B cell (primary cell): ENCODE results near the gene ABHD16A. TPM values are rescaled to one million over a fixed set of nuclear protein-coding genes. Genes with fewer than 3 reads are reported as not detected.

ENCODE experiments used
- ATAC-seq: fragments of 200-7000 bp; cut with Tn5 transposase; one replicate; pipeline ENCODE4 v1.10.0; 2021; ENCODE audit warnings: low read depth, mild to moderate bottlenecking, moderate number of reproducible peaks, moderate library complexity
- CTCF ChIA-PET: fragments of 350-600 bp; sonication (Branson Sonifier 250); formaldehyde crosslinking; loops from one replicate; lab custom pipeline; 2021; ENCODE audit warnings: antibody characterized with exemption, inconsistent platforms; lab: Charles Lee
- POLR2A ChIA-PET: fragments of 350-600 bp; sonication (Branson Sonifier 250); formaldehyde crosslinking; loops from one replicate; lab custom pipeline; 2021; ENCODE audit warnings: antibody characterized with exemption; lab: Charles Lee
- DNase-seq: peaks from one replicate; pipeline ENCODE4 v3.0.0; 2013
- H2AFZ ChIP-seq: 2 replicates; pipeline ENCODE4 v1.6.1; 2012; ENCODE audit warnings: mild to moderate bottlenecking, low read depth, low read length; ENCODE audit not compliant: insufficient read depth, poor library complexity, severe bottlenecking
- H3K27ac ChIP-seq, 2 donors: 1 replicate in 1 of 2; 2 replicates in 1 of 2; pipeline ENCODE4 v1.5.1; 2012 to 2013; ENCODE audit warnings: low read length in 2 of 2, mild to moderate bottlenecking in 2 of 2, moderate library complexity in 1 of 2
- H3K27me3 ChIP-seq, 4 experiments: fragments of 200-600 bp in 1 of 4; sonication (generic) in 1 of 4; replicated peaks in 1 of 4; 1 replicate in 2 of 4; 2 replicates in 2 of 4; pipeline versions ENCODE4 v1.6.1 to v1.7.0; 2013 to 2016; ENCODE audit warnings: low read length in 3 of 4, mild to moderate bottlenecking in 2 of 4, mixed read lengths in 1 of 4, moderate library complexity in 1 of 4; ENCODE audit not compliant: insufficient read depth in 4 of 4, control insufficient read depth in 3 of 4; ENCODE audit errors: control extremely low read depth in 1 of 4
- H3K36me3 ChIP-seq, 2 experiments: replicated peaks in 1 of 2; 1 replicate in 1 of 2; 2 replicates in 1 of 2; pipeline versions ENCODE4 v1.6.1 to v1.7.1; 2013; ENCODE audit warnings: low read length in 1 of 2; ENCODE audit not compliant: insufficient read depth in 2 of 2, control insufficient read depth in 1 of 2; ENCODE audit errors: control extremely low read depth in 1 of 2, extremely low read depth in 1 of 2
- H3K4me1 ChIP-seq, 2 donors: fragments of 200-600 bp in 1 of 2; sonication (generic) in 1 of 2; 1 replicate in 1 of 2; 2 replicates in 1 of 2; pipeline versions ENCODE4 v1.5.1 to v1.6.1; 2013 to 2017; ENCODE audit warnings: low read length in 2 of 2; ENCODE audit not compliant: control insufficient read depth in 2 of 2, insufficient read depth in 2 of 2
- H3K4me2 ChIP-seq: replicated peaks from 2 replicates; pipeline ENCODE3; 2012; ENCODE audit warnings: mild to moderate bottlenecking, low read depth, low read length; ENCODE audit not compliant: poor library complexity, severe bottlenecking
- H3K4me3 ChIP-seq, 5 experiments: fragments of 200-600 bp in 1 of 5; sonication (generic) in 1 of 5; 1 replicate in 3 of 5; 2 replicates in 2 of 5; pipeline versions ENCODE4 v1.5.1 to v1.7.0; 2011 to 2016; ENCODE audit warnings: low read length in 4 of 5, mild to moderate bottlenecking in 4 of 5, low read depth in 2 of 5, control low read depth in 1 of 5, moderate library complexity in 1 of 5; ENCODE audit not compliant: insufficient read depth in 1 of 5; ENCODE audit errors: control extremely low read depth in 1 of 5, extremely low read depth in 1 of 5
- H3K79me2 ChIP-seq: fragments of 200-600 bp; sonication (generic); one replicate; pipeline ENCODE4 v1.6.0; 2016; ENCODE audit warnings: low read length; ENCODE audit not compliant: control insufficient read depth, insufficient read depth
- H3K9ac ChIP-seq: fragments of 200-600 bp; sonication (generic); 2 replicates; pipeline ENCODE4 v1.6.1; 2017; ENCODE audit warnings: mild to moderate bottlenecking, low read length, moderate library complexity
- H3K9me3 ChIP-seq, 3 donors: one replicate each; pipeline versions ENCODE4 v1.6.1 to v1.7.1; 2013; ENCODE audit warnings: low read length in 2 of 3; ENCODE audit not compliant: control insufficient read depth in 2 of 3, insufficient read depth in 1 of 3; ENCODE audit errors: control extremely low read depth in 1 of 3
- H4K20me1 ChIP-seq: 2 replicates; pipeline ENCODE4 v1.6.0; 2012; ENCODE audit warnings: mild to moderate bottlenecking, low read length; ENCODE audit not compliant: insufficient read depth, control insufficient read depth, poor library complexity, severe bottlenecking
- H3K27ac Mint-ChIP-seq: one replicate; pipeline ENCODE4 v1.8.0; 2021; ENCODE audit warnings: mixed read lengths
- H3K27me3 Mint-ChIP-seq: one replicate; pipeline ENCODE4 v1.8.0; 2021; ENCODE audit warnings: mixed read lengths
- H3K4me1 Mint-ChIP-seq: one replicate; pipeline ENCODE4 v1.8.0; 2021; ENCODE audit warnings: mixed read lengths
- H3K4me3 Mint-ChIP-seq: one replicate; pipeline ENCODE4 v1.8.0; 2021; ENCODE audit warnings: mixed read lengths
- H3K9me3 Mint-ChIP-seq: one replicate; pipeline ENCODE4 v1.8.0; 2022; ENCODE audit warnings: mixed read lengths; ENCODE audit not compliant: insufficient read depth
- EZH2 ChIP-seq: IDR thresholded peaks from 2 replicates; pipeline ENCODE4 v1.6.1; 2012; ENCODE audit warnings: borderline replicate concordance, low read depth, mild to moderate bottlenecking, moderate library complexity, low read length; ENCODE audit not compliant: insufficient read depth, poor library complexity, severe bottlenecking
- WGBS: methylation state at CpG from one replicate; pipeline ENCODE4 v1.1.5; 2013; ENCODE audit warnings: missing lambda C conversion rate; ENCODE audit not compliant: insufficient coverage; 5-methylcytosine and 5-hydroxymethylcytosine counted together
- intact Hi-C: fragments of 100-400 bp; cut with micrococcal nuclease; formaldehyde crosslinking; loops from one replicate; pipeline ENCODE4 v1.10.0; 2022
- polyA plus RNA-seq: library from polyadenylated mRNA; depleted of rRNA; stranded (reverse); fragments of >200 nt; gene quantifications from 2 replicates; pipeline ENCODE4 v1.2.3, GENCODE V29; 2012
- total RNA-seq, 2 donors: library from RNA; stranded (reverse); fragments of 120-200 nt in 1 of 2; gene quantifications; 1 replicate in 1 of 2; 2 replicates in 1 of 2; pipeline versions ENCODE4 v1.2.3 to v1.2.4, GENCODE V29; 2013 to 2022
- TF ChIP-seq, protein P1 (sequence below): fragments of 200-600 bp; IDR thresholded peaks from one replicate; pipeline ENCODE4 v1.8.0; 2022; ENCODE audit warnings: antibody characterized with exemption, mild to moderate bottlenecking

The ABHD16A gene
- total and polyA plus RNA-seq, 2 donors (not counting 1 experiment from before 2014, with no cell fraction given): 78.3 to 97.5 TPM

- peak overlapping the region; percentile 41 for H3K4me3 Mint-ChIP-seq
- H3K27ac Mint-ChIP-seq: peak overlapping the region; percentile 65
- Histone ChIP-seq H3K4me2 (no peak overlapping the region), H2AFZ (no peak overlapping the region), H3K79me2 (peaks cover 90% of the 10 kb centered on the region), H3K36me3 (peaks cover 0 to 32% of the 10 kb centered on the region in 2 experiments), H3K9ac (no peak overlapping the region), H3K27me3 (no peaks in the 10 kb centered on the region), H3K9me3 (no peaks in the 10 kb centered on the region), H3K27ac (peak overlapping the region in 1 of 2 donors; percentile 25), H3K4me3 (no peak overlapping the region), H4K20me1 (peaks cover 24% of the 10 kb centered on the region), H3K4me1 (peaks cover 32 to 48% of the 10 kb centered on the region in 2 donors)
- WGBS: 92% methylated on average over 2 of the region's 6 CpGs
- intact Hi-C loops: loop anchor here (10.0 kb wide), 1 partner anchor 1443 kb away; the partner anchor contains the start of gene TRIM26
- peaks cover 59% of the 10 kb centered on the region for H3K4me1 Mint-ChIP-seq
- POLR2A ChIA-PET: interaction anchor here (0.6 kb wide), 1 partner anchor 178 kb away, joined by 3 read pairs; no protein-coding TSS in a partner anchor
- no peaks in the 10 kb centered on the region for H3K27me3 Mint-ChIP-seq
- no peak for TF ChIP-seq EZH2
- TF ChIP-seq, protein P1, sequence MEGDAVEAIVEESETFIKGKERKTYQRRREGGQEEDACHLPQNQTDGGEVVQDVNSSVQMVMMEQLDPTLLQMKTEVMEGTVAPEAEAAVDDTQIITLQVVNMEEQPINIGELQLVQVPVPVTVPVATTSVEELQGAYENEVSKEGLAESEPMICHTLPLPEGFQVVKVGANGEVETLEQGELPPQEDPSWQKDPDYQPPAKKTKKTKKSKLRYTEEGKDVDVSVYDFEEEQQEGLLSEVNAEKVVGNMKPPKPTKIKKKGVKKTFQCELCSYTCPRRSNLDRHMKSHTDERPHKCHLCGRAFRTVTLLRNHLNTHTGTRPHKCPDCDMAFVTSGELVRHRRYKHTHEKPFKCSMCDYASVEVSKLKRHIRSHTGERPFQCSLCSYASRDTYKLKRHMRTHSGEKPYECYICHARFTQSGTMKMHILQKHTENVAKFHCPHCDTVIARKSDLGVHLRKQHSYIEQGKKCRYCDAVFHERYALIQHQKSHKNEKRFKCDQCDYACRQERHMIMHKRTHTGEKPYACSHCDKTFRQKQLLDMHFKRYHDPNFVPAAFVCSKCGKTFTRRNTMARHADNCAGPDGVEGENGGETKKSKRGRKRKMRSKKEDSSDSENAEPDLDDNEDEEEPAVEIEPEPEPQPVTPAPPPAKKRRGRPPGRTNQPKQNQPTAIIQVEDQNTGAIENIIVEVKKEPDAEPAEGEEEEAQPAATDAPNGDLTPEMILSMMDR: no peak
- CTCF ChIA-PET: interaction anchor here (0.6 to 1.1 kb wide), 3 partner anchors 33 to 172 kb away, joined by 3 to 4 read pairs (median 4); no protein-coding TSS in a partner anchor
- ATAC-seq: no peak
- DNase-seq: no peak
- H3K9me3 Mint-ChIP-seq: no peaks in the 10 kb centered on the region
Observed at GRCh38 chr6:31657406-31658157, 45.5 kb downstream of the ABHD16A start.
